GM12873 (cell line): ENCODE data around the gene LDLRAD4.

Experiments
- TF ChIP-seq, protein P1 (sequence below): IDR thresholded peaks from 2 replicates; pipeline ENCODE4 v1.5.1; 2012; ENCODE audit warnings: low read depth, mild to moderate bottlenecking, moderate library complexity, low read length, control low read depth; ENCODE audit not compliant: insufficient read depth; ENCODE audit errors: missing control alignments

The LDLRAD4 gene

DNA sequence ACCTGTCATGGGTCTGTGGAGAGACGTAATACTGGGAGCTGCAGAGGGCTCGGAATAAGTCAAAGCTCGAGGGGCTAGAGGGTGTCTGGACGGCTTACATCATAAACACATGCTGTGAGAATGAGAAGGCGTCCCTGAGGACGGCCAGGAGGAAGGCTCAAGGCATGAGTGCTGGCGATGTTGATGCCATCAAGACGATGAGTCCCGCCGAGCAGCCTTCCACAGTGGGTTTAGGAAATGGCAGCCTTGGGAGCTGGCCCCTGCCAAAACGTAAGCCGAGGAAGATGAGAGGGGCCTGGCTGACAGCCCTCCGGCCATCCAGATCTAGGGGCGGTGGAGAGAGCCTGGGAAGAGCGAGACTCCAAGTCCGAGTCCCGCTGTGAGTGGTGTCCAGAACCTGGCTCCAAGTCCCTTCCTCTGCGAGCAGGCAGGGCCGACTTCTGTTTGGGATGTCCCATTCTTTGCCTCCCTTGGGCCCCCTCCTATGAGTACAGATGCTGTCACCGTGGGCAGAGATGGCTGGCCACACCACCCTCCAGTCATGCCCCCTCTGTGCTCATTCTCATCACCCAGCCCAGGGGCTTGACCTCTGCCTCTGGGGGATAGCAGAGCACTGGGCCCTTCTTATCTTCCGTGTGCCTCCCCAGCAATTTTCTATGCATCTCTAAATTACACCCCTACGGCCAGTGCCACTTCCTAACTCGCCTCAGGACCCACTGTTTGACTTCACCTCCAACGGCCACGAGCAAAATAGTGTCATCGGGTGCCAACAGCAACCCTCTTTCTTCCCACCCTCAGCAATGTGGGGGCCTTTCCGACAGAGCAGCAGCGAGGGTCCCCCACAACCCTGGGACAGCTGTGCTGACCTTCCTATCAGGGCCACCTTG is 332.1 kb downstream of the LDLRAD4 start:
- TF ChIP-seq, protein P1, sequence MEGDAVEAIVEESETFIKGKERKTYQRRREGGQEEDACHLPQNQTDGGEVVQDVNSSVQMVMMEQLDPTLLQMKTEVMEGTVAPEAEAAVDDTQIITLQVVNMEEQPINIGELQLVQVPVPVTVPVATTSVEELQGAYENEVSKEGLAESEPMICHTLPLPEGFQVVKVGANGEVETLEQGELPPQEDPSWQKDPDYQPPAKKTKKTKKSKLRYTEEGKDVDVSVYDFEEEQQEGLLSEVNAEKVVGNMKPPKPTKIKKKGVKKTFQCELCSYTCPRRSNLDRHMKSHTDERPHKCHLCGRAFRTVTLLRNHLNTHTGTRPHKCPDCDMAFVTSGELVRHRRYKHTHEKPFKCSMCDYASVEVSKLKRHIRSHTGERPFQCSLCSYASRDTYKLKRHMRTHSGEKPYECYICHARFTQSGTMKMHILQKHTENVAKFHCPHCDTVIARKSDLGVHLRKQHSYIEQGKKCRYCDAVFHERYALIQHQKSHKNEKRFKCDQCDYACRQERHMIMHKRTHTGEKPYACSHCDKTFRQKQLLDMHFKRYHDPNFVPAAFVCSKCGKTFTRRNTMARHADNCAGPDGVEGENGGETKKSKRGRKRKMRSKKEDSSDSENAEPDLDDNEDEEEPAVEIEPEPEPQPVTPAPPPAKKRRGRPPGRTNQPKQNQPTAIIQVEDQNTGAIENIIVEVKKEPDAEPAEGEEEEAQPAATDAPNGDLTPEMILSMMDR = no peak

DNA sequence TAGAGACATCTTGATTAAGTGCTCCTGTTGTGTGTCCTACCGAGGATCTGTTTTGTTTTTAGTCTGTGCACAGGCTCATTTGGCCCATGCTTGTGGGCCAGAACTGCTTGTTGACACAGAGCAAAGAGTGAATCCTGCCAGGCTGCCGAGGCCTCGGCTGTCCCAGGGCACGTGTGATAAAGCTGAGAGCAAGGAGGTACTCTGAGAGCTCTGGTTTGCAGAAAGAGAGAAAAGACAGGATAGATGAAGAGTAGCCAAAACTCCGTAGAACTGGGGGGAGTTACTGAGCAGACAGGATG is 332.7 kb downstream of the LDLRAD4 start:
- TF ChIP-seq, protein P1 = no peak

DNA sequence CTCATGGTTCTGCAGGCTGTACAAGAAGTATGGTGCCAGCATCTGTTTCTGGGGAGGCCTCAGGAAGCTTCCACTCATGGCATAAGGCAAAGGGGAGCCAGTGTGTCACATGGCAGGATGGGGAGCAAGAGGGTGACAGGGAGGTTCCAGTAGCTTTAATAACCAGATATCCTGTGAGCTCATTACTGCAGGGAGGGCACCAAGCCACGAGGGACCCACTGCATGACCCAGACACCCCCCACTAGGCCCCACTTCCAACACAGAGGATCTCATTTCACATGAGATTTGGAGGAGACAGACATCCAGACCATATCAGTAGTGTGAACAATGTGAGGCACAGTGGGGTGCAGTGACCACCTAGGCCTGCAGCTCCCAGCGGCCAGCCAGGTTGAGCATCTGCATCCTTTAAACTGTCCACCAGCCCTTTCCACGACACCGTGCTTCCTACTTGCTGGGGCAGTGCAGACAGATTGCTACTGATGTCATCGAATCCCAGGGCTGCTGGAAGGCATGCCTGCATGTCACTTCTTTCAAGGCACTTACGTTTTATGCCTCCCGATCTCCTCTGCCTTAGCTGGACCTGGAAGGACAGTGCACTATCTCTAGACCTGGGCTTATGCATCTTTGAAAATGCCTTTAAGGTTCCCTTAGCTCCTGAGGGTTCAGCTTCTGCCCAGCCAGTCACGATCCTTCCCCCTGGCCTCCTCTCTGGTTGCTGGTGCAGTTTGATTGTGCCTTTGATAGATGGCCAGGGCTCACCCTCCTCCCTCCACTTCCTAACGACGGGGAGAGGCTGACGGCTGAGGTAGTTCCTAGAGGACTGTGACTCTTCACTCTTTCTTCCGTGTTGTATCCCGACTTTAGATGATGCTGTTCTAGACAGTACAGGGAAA is 333.5 kb downstream of the LDLRAD4 start:
- TF ChIP-seq, protein P1 = no peak

DNA sequence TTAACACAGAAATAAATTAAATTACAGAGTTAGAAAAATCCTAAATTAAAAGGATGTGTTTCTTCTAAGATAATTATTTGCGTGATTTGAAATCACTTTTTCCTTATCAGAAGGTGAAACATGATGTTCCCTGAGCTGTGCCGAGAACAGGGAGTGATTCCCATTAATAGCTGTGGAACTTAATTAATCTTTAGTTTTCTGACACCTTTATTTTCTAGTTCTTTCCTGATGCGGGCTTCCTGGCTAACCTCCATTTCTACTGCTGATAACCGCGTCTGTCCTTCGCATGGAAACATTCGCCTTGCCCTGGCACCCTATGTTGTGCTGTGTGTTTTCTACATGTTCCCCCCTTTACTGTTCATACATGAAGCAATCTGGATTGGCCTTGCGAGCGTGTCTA is 334.9 kb downstream of the LDLRAD4 start:
- TF ChIP-seq, protein P1 = no peak

DNA sequence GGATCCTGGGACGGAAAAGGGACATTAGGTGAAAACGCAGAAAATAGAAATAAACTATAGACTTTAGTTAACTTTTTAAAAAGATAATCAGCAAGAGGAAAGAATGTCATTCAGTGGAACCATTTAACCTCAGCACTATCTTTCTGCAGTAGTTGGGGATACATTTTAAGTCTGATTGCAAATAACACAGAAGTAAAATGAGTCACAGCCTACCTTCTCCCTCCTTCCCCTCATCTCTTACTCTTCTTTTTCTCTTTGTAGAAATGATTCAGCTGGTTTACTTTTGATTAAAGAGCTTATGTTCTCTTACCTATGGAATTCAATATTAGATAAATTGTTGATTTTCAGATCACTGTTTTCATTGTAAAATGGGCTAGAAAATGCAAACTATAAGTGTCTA is 336.6 kb downstream of the LDLRAD4 start:
- TF ChIP-seq, protein P1 = no peak

DNA sequence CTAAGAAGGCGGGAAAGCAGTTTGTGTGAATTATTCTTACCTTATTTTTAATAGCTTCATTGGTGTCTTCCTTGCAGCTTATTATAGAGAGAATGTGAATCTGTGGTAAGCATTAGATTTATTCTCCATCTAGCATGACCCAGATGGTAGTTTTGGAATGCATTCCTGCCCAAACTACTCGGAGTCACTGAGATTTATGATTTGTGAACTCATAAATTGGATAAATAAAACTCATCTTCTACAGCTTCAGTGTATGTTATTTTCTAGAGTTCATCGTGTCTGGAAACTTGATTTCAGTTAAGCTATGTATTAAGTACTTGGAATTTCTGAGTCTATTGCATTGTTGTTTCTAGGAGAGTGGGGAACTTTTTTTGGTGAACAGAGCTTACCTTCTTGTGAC is 337.3 kb downstream of the LDLRAD4 start:
- TF ChIP-seq, protein P1 = no peak

DNA sequence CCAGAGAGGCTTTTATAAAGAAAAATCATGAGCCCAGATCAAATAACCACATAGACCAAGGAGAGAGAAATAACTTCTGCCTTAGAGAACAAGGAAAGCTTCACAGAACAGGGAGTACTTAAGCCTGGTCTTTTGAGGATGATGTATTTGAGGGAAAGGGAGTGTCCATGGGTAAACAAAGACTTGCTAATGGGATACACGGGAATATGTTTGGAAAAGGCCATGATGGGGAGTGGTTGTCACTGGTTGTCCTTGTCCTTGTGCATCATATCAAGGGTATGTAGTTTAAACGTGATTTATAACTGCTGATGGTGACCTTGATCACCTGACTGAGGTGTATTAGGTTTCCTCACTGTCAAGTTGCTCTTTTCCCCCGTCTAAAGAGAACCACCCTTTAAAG is 337.9 kb downstream of the LDLRAD4 start:
- TF ChIP-seq, protein P1 = no peak
